H9 (cell line): Measurements from ENCODE around the gene FBXO5. TPM values are rescaled to one million over a fixed set of nuclear protein-coding genes. Genes with fewer than 3 reads are reported as not detected.

Source experiments
- DNase-seq: peaks from one replicate; pipeline ENCODE4 v3.0.0-alpha.2; 2017
- H2AFZ ChIP-seq: one replicate; pipeline ENCODE4 v1.6.1; 2013; ENCODE audit warnings: mild to moderate bottlenecking, low read length, control low read depth, moderate library complexity
- H2AK5ac ChIP-seq: 2 replicates; pipeline ENCODE4 v1.6.1; 2013; ENCODE audit warnings: low read length, control low read depth, mixed read lengths; ENCODE audit not compliant: insufficient read length
- H2BK120ac ChIP-seq: one replicate; pipeline ENCODE4 v1.6.1; 2013; ENCODE audit warnings: low read depth, mild to moderate bottlenecking, low read length, control low read depth, inconsistent platforms; ENCODE audit not compliant: poor library complexity, severe bottlenecking
- H2BK12ac ChIP-seq: 2 replicates; pipeline ENCODE4 v1.6.1; 2013; ENCODE audit warnings: low read length, control low read depth, mixed read lengths, low read depth; ENCODE audit not compliant: insufficient read length
- H2BK15ac ChIP-seq: 2 replicates; pipeline ENCODE4 v1.6.1; 2013; ENCODE audit warnings: low read depth, low read length, control low read depth
- H2BK20ac ChIP-seq: one replicate; pipeline ENCODE4 v1.6.1; 2013; ENCODE audit warnings: low read depth, mild to moderate bottlenecking, low read length, control low read depth, inconsistent platforms; ENCODE audit not compliant: poor library complexity, severe bottlenecking
- H2BK5ac ChIP-seq: 2 replicates; pipeline ENCODE4 v1.6.1; 2013; ENCODE audit warnings: low read length, control low read depth, mixed read lengths; ENCODE audit not compliant: insufficient read length
- H3K14ac ChIP-seq: 2 replicates; pipeline ENCODE4 v1.6.1; 2013; ENCODE audit warnings: low read length, control low read depth; ENCODE audit not compliant: insufficient read depth
- H3K18ac ChIP-seq: 2 replicates; pipeline ENCODE4 v1.6.1; 2013; ENCODE audit warnings: low read depth, mild to moderate bottlenecking, mixed read lengths, low read length, control low read depth; ENCODE audit not compliant: insufficient read length
- H3K23ac ChIP-seq: 2 replicates; pipeline ENCODE4 v1.6.1; 2013; ENCODE audit warnings: low read length, control low read depth, mixed read lengths, low read depth; ENCODE audit not compliant: insufficient read length
- H3K23me2 ChIP-seq: 2 replicates; pipeline ENCODE4 v1.6.1; 2013; ENCODE audit warnings: low read depth, mild to moderate bottlenecking, mixed read lengths, low read length, control low read depth; ENCODE audit not compliant: insufficient read length, poor library complexity, severe bottlenecking
- H3K27ac ChIP-seq: 2 replicates; pipeline ENCODE4 v1.5.1; 2013; ENCODE audit warnings: low read length, control low read depth, mixed read lengths, low read depth; ENCODE audit not compliant: insufficient read length
- H3K27me3 ChIP-seq: 2 replicates; pipeline ENCODE4 v1.6.1; 2013; ENCODE audit warnings: low read length, control low read depth, inconsistent platforms; ENCODE audit not compliant: insufficient read depth
- H3K4ac ChIP-seq: 2 replicates; pipeline ENCODE4 v1.6.1; 2013; ENCODE audit warnings: low read depth, mild to moderate bottlenecking, control low read depth, inconsistent platforms, low read length, moderate library complexity
- H3K4me1 ChIP-seq: 2 replicates; pipeline ENCODE4 v1.6.1; 2013; ENCODE audit warnings: low read length, control low read depth, inconsistent platforms; ENCODE audit not compliant: insufficient read depth
- H3K4me2 ChIP-seq: 2 replicates; pipeline ENCODE4 v1.6.1; 2013; ENCODE audit warnings: low read length, control low read depth, mixed read lengths; ENCODE audit not compliant: insufficient read length, insufficient read depth
- H3K56ac ChIP-seq: 2 replicates; pipeline ENCODE4 v1.6.1; 2013; ENCODE audit warnings: low read depth, mild to moderate bottlenecking, mixed read lengths, low read length, control low read depth; ENCODE audit not compliant: insufficient read length
- H3K79me1 ChIP-seq: 2 replicates; pipeline ENCODE4 v1.6.1; 2013; ENCODE audit warnings: low read depth, mild to moderate bottlenecking, moderate library complexity, low read length, control low read depth, inconsistent platforms; ENCODE audit not compliant: insufficient read depth, poor library complexity, severe bottlenecking
- H3K79me2 ChIP-seq: 2 replicates; pipeline ENCODE4 v1.6.1; 2013; ENCODE audit warnings: low read length, control low read depth, inconsistent platforms; ENCODE audit not compliant: insufficient read depth
- H3K9ac ChIP-seq: 2 replicates; pipeline ENCODE4 v1.6.1; 2013; ENCODE audit warnings: low read length, control low read depth, mixed read lengths; ENCODE audit not compliant: insufficient read length; ENCODE audit errors: extremely low read depth
- H3K9me3 ChIP-seq: one replicate; pipeline ENCODE4 v1.6.1; 2013; ENCODE audit warnings: low read depth, low read length, inconsistent platforms; ENCODE audit not compliant: control insufficient read depth
- H3T11ph ChIP-seq: one replicate; pipeline ENCODE4 v1.6.1; 2013; ENCODE audit warnings: mild to moderate bottlenecking, low read length, control low read depth, inconsistent platforms
- H4K20me1 ChIP-seq: one replicate; pipeline ENCODE4 v1.6.1; 2013; ENCODE audit not compliant: control insufficient read depth, insufficient read length, insufficient read depth
- H4K5ac ChIP-seq: 2 replicates; pipeline ENCODE4 v1.6.1; 2013; ENCODE audit warnings: low read depth, mild to moderate bottlenecking, mixed read lengths, low read length, control low read depth; ENCODE audit not compliant: insufficient read length
- H4K8ac ChIP-seq: replicated peaks from 2 replicates; pipeline ENCODE4 v1.6.1; 2013; ENCODE audit warnings: low read length, control low read depth, mixed read lengths, low read depth; ENCODE audit not compliant: insufficient read length
- H4K91ac ChIP-seq: 2 replicates; pipeline ENCODE4 v1.6.1; 2013; ENCODE audit warnings: low read depth, mild to moderate bottlenecking, moderate library complexity, mixed read lengths, low read length, control low read depth; ENCODE audit not compliant: insufficient read length
- H3K27ac Mint-ChIP-seq, 3 experiments: 2 replicates in 2 of 3; 3 replicates in 1 of 3; pipeline ENCODE4 v1.8.0; 2020 to 2021; ENCODE audit warnings: mixed read lengths in 3 of 3, mild to moderate bottlenecking in 1 of 3, moderate library complexity in 1 of 3
- H3K27me3 Mint-ChIP-seq: 2 replicates; pipeline ENCODE4 v1.8.0; 2021; ENCODE audit warnings: low read depth, mild to moderate bottlenecking, moderate library complexity, mixed read lengths
- H3K36me3 Mint-ChIP-seq, 3 experiments: 2 replicates in 2 of 3; 3 replicates in 1 of 3; pipeline ENCODE4 v1.8.0; 2020 to 2021; ENCODE audit warnings: low read depth in 3 of 3, mixed read lengths in 3 of 3; ENCODE audit not compliant: insufficient read depth in 1 of 3
- H3K4me1 Mint-ChIP-seq, 2 experiments: 2 replicates each; pipeline ENCODE4 v1.8.0; 2020; ENCODE audit warnings: mixed read lengths in 2 of 2
- H3K4me3 Mint-ChIP-seq, 2 experiments: 2 replicates in 1 of 2; 3 replicates in 1 of 2; pipeline ENCODE4 v1.8.0; 2020 to 2021; ENCODE audit warnings: mild to moderate bottlenecking in 2 of 2, mixed read lengths in 2 of 2, moderate library complexity in 1 of 2
- H3K9me3 Mint-ChIP-seq, 2 experiments: 2 replicates in 1 of 2; 3 replicates in 1 of 2; pipeline ENCODE4 v1.8.0; 2020; ENCODE audit warnings: mild to moderate bottlenecking in 2 of 2, mixed read lengths in 2 of 2, moderate library complexity in 1 of 2
- CTCF ChIP-seq: fragments of 200-600 bp; sonication (generic); conservative IDR thresholded peaks from 3 replicates; pipeline ENCODE4 v1.8.0; 2021; ENCODE audit warnings: antibody characterized with exemption, mild to moderate bottlenecking
- WGBS: extraction: QIAGEN DNeasy Blood & Tissue Kit; methylation state at CpG from one replicate; pipeline ENCODE4 v1.1.7; 2013; ENCODE audit warnings: missing lambda C conversion rate, low lambda C conversion rate, mixed read lengths; ENCODE audit not compliant: insufficient read length; ENCODE audit errors: extremely low coverage; 5-methylcytosine and 5-hydroxymethylcytosine counted together
- total RNA-seq: library from RNA; stranded (reverse); gene quantifications from 2 replicates; pipeline ENCODE4 v1.2.1, GENCODE V29; 2021

Gene FBXO5
- total RNA-seq, 1 experiment from 2014 or later, result 47.6 TPM

- H3K4me1 Mint-ChIP-seq, result peaks cover 4 to 5% of the 10 kb centered on the region in 2 experiments
- Histone ChIP-seq H3K4ac (no peak overlapping the region), H3T11ph (no peak overlapping the region), H4K8ac (no peak overlapping the region), H3K18ac (no peak overlapping the region), H2BK12ac (no peak overlapping the region), H3K14ac (no peak overlapping the region), H2AFZ (no peak overlapping the region), H3K9me3 (no peaks in the 10 kb centered on the region), H3K4me2 (no peak overlapping the region), H2BK120ac (no peak overlapping the region), H2BK15ac (no peak overlapping the region), H4K20me1 (no peaks in the 10 kb centered on the region), H3K56ac (no peak overlapping the region), H3K79me2 (no peaks in the 10 kb centered on the region), H3K9ac (no peak overlapping the region), H4K91ac (no peak overlapping the region), H3K27me3 (no peaks in the 10 kb centered on the region), H3K4me1 (no peaks in the 10 kb centered on the region; the same call in 1 of the 2 replicates), H4K5ac (no peak overlapping the region), H2AK5ac (no peak overlapping the region), H3K27ac (no peak overlapping the region), H3K23me2 (no peaks in the 10 kb centered on the region), H3K79me1 (no peaks in the 10 kb centered on the region), H2BK20ac (no peak overlapping the region), H3K23ac (no peak overlapping the region), H2BK5ac (no peak overlapping the region)
- no peak for TF ChIP-seq CTCF
- no peak overlapping the region for H3K4me3 Mint-ChIP-seq
- peaks cover 2% of the 10 kb centered on the region; the same call in 1 of the 2 replicates for H3K27me3 Mint-ChIP-seq
- no peak for DNase-seq
- H3K36me3 Mint-ChIP-seq, result no peaks in the 10 kb centered on the region
- H3K27ac Mint-ChIP-seq, result no peak overlapping the region
- no CpG with 5 or more reads among the region's 1 CpG for WGBS
- H3K9me3 Mint-ChIP-seq, result no peaks in the 10 kb centered on the region; a peak in 1 of 5 replicates
Measured at GRCh38 chr6:152957796-152958195, 25.0 kb downstream of the FBXO5 start.
